Lung microvascular endothelial cell (primary cell): ENCODE measurements around the gene PRG2. TPM values are rescaled to one million over a fixed set of nuclear protein-coding genes. Genes with fewer than 3 reads are reported as not detected.
A peak's percentile ranks its signal among the peaks of the same experiment; 100 is the strongest.

ENCODE experiments used
- DNase-seq, 2 donors: peaks; one replicate each; pipeline versions ENCODE4 v3.0.0 to v3.0.0-alpha.2; 2010; ENCODE audit warnings: low read depth in 2 of 2
- total RNA-seq: library from RNA; depleted of rRNA; stranded (reverse); fragments of >200 nt; gene quantifications from 2 replicates; pipeline ENCODE4 v1.2.1, GENCODE V29; 2014

Gene PRG2
- total RNA-seq, 1 donor from 2014 or later, result not detected

DNA sequence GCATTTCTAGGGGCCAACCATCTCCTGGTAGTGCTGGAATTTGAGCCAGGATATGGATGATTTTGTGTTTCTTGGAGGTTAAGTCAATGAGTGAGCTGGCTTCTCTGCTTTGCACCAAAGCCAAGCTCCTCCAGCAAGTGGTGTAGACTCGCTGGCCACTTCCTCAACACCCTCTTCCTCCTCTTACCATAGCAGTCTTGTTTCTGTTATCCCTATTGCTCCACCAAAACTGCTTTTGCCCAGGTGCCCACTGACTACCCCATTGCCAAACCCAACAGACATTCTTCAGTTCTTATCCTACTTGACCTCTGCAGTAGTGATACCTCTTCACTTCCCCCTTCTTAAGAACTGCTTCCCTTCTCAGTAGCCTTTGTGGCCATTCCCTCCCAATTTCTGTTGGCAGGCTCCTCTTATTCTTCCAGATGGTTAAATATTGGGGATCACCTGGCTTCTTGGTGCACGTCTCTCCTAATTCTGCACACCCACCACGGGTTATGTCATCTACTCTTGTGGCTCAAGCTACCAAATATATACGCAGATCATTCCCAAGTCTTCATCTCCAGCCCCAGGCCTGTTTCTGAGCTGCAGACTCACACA lies 7.0 kb upstream of the PRG2 start:
- DNase-seq, result no peak

- DNase-seq, result no peak
Observed at GRCh38 chr11:57396744-57397143, 6.3 kb upstream of the PRG2 start.

DNA sequence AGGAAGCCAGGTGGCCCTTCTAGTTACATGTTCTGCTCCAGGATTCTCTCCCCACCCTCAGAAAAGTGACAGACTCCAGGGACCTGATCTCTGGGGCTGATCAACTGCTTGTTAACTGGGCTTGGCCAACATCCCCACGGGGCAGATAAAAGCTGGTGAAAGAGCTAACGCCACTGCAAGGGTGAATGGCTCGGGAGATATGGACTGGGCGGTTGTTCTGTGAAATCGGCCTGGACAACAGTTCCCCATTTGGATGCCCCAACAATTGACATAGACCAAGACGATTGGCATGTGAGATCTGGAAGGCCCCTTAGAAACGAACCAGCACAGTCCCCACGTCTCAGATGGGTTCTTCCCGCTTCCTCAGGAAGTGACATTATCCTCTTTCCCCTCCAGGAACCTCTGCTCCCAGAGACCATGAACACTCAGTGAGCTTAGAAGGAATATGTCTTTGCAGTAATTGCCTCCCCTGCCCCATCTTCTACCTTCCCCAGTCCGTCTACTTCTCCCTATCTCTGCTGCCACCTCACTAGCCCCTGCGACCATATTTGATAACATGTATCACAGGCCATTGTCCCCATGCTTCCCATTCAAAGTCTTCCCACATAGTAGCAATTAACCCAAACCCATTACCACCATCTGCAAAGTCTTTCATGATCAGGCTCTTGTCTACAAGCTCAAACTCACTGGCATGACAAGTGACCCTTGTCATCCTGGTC lies 5.6 kb upstream of the PRG2 start:
- no peak for DNase-seq

GRCh38 chr11:57394203-57394965 lies 3.9 kb upstream of the PRG2 start:
- DNase-seq, result no peak

DNA sequence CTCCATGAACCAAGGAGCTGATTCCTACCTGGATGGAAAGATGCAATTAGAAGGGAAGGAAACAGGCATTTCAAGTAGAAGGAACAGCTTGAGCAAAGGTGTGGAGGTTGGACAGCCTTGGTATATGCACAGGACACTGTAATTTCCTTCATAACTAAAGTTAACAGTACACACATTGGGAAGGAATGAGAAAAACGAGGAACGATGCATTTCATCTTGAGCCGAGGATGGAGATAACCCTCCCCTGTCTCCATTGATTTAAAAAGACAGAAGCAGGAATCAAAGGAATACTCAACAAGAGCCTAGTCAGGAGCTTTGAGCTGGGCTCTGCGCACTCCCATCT lies 2.3 kb upstream of the PRG2 start:
- DNase-seq, result no peak

DNA sequence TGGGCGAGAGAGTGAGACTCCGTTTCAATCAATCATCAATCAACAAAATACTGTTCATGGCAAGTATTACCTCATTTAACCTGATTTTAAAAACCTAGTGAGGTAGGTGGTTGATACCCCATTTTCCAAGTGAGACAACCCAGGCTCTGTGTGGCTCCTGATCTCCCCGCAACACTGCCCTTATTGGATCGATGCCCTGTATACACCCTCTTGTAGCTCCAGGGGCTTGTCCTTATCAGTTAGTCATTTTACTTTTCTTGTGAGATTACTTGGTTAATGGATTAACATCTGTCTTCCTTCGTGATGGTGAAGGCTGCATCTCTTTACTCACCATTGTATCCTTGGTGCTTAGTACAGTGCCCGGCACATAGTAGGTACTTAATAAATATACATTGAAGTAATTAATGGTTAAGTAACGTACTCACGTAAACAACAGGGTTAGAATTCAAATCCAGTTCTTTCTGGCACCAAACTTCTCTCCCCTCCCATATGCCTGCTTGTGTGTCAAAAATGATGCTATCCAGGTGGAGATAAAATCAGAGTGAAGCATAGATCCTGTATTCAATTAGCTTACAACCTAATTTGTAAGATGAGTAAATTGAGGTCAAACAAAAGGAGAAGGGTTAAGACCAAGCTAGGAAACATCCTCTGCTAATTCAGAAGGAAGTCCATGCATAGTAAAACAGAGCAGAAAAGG lies 1.8 kb upstream of the PRG2 start:
- DNase-seq, result no peak

GRCh38 chr11:57391539-57391938 lies 1.1 kb upstream of the PRG2 start:
- DNase-seq, result peak in 1 of 2 donors; percentile 42

DNA sequence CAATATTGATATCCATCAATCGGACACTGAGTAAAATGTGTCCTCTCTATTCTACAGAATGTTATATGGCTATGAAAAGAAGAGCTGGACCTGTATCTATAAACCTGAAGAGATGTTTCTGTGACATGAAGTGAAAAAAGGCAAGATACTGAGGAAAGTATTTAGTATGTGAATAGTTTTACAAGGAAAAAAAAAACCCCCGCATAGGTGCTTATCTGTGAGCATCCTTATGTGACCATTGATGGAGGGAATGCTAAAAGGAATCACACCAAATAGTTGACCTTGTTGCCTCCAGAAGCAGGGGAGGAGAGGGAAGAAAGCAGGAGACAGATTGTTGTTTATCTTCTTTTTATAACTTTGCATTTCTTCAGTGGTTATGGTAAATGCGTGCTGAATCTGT lies 661 bp upstream of the PRG2 start:
- no peak for DNase-seq

DNA sequence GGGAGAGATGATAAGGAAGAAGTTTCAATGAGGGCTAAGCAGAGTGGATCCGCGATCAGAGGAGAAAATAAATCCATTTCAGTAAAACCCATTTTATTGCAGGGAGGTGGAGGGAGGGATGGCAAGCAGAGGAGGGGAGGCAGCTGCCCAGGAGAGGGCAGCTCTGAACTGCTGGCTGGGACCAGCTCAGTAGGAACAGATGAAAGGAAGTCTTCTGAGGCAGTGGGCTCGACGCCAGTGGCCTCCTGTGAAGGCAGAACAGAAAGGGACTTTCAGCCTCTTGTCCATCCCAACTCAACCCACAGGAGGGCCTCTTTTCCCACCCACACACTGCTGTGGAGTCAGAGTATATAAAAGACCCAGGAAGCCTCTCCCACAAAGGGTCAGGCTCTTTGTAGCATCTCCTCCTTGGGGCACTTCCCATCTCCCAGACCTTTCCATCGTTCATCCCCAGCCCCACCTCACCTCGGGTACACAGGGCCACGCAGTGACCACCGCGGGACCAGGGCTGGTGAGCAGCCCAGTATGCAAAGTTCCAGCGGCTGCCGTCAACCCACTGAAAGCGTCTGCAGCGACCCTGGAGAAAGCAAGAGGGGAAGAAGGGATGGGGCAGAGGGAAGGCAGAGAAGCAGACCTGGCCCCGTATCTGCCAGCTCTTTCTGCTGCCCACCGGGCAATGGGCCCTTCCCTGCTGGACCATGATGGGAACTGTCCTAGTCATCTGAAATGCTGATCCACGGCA lies 3.0 kb downstream of the PRG2 start:
- peak in 1 of 2 donors; percentile 66 for DNase-seq

DNA sequence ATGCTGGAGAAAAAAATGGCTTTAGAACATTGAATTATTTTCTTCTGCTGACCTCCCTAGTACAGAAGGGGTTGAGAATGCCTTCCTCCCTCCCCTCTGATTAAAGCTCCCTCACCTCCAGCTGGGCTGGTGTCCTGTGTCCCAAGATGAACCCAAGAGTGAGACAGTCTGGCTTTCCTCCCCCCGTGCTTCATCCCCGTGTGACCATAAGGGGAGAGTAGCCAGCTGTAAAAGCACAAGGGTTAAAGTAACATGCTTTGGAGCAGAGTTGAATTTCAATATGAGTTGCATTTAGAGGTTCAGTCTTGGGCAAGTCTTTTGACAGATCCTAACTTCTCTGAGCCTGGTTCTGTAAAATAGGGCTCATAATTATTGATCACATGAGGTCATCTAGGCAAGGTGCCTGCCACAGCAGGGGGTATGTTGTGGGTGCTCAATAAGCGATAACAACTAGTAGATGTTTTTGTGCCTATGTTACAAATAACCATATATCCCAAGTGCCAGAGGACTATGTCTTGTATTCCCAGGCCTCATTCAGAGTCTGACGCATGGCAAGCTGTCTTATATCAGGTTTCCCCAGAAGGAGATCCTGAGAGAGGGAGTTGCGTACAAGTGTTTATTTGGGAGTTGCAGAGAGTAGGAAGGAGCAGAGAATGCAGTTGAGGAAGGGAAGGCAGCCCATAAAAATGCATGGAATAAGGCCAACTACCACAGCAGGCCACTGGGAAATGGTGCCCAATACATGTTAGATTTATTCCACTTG lies 4.1 kb downstream of the PRG2 start:
- no peak for DNase-seq

- no peak for DNase-seq
Observed at GRCh38 chr11:57380975-57381374, 9.5 kb downstream of the PRG2 start, which contains the start of gene PRG3. Gene PRG3 (minus strand): TSS chr11:57381150. CDS start chr11:57380708, 442 bp downstream.

DNA sequence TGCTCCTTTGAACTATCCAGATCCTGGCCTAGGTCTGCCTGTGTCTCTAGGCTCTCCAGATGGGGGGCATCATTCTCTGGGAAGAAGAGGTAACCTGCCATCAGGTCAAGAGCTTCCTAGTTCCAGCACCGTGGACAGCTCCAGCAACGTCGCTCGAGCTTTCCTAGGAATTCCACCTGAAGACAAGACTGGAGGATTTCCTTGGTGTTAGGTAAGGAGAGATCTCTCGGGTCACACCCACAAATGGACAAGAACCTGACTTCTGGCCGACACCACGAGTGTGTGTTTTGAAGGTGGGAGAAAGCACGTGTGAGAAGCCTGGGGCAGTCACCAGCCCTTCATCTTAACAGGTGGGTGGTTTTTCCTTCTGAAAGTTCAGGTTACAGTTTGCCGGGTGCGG lies 10.7 kb downstream of the PRG2 start:
- DNase-seq, result peak; percentile 36 to 47

DNA sequence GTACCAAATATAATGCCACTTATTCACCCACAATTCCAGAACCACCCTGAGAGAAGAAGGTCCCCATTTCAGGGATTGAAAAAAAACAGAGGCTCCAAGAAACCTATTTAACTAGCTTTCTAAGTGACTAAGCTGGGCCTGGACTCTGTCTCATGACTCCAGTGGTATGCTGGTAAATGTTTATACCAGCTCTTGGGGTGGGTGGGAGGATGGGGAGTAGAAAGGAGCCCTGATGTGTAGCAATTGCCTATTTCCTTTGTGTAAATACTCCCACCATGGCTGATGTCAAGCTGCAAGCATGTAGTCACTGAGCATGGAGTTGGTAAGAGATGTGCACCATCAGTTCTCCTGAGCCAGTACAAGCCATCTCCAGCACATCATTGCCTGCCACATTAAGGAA lies 12.3 kb downstream of the PRG2 start:
- DNase-seq, result no peak

- DNase-seq, result no peak
Observed at GRCh38 chr11:57377107-57377506, 13.3 kb downstream of the PRG2 start.

DNA sequence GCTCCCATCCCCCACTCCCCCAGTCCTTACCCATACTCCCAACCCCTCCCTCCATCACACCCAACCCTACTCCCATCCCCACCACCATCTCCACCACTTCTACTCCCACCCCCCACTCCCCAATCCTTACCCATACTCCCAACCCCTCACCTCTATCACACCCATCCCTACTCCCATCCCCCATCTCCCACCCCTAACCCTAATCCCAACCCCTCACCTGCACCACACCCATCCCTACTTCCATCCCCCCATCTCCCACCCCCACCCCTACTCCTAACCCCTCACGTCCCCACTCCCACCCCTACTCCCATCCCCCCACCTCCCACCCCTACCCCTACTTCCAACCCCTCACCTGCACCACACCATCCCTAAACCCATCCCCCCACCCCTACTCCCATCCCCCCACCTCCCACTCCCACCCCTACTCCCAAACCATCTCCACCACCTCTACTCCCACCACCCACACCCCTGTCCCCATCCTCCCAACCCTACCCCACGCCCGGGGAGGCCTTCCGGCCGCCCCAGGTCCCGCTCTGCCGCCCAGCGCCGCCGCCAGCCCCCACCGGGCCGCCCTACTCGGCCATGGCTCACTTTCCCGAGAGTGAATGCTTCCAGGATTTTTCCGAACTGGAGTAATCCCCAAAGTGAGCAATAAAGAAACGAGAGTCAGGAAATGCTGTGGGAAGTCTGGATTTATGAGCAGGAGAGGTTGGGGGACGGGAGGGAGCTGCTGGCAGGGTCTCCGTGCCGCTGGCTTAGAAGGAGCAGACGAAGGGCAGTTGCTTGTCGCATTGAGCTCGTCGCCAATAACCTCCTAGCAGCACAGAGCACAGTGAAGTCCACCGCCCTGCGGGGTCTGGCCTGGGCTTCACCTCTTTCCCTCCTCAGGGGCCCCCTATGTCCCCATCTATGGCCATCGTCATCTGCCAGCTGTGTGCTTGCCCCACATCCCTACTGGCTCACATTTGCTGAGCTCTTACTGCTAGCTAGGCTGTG lies 14.1 kb downstream of the PRG2 start:
- no peak for DNase-seq

GRCh38 chr11:57375490-57375889 lies 15.0 kb downstream of the PRG2 start:
- no peak for DNase-seq

GRCh38 chr11:57374966-57375365 lies 15.5 kb downstream of the PRG2 start:
- DNase-seq, result no peak

DNA sequence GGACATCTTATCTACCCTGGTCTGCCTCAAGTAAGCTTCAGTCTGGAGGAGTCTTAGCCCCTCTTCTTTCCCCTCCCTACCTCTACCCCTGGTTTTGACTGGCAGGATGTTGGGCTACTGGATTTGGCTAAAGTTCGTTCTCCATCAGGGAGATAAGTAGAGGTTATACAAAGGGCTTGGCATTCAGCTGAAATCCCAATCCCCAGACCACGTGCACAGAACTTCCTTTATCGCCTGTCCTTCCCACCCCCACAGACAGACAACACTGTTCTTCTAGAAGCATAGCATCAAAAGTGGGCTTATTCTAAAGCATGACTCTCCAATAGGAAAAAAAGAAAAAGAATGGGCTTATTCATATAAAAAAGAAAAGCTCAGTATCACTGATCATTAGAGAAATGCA lies 17.3 kb downstream of the PRG2 start:
- no peak for DNase-seq

DNA sequence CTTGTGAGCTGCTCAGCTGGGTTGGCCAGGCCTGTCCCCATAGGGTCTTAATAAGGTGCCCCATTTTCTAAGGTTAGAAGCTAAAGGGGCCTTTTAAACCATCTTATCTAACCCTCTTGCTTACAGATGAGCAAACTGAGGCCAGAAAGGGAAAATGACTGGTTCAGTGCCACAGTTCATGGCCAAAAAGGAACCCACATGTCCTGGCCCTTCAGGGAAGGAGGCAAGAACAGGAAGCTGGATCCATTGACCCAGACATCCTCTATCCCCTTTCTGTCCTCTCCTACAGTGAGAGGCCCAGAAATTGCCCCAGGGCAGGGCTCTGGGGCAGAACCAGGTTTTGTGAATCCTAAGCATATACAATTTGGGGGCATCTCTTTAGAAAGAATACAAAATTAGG lies 19.5 kb downstream of the PRG2 start:
- DNase-seq, result no peak
